K562 (cell line): ENCODE data around the gene BCL2L13. TPM values are rescaled to one million over a fixed set of nuclear protein-coding genes. Genes with fewer than 3 reads are reported as not detected.

Source experiments
- AFF4 ChIP-seq: sonication (generic); formaldehyde crosslinking; IDR thresholded peaks from 2 replicates; pipeline ENCODE4 v1.8.0; 2023; ENCODE audit warnings: mild to moderate bottlenecking, missing genetic modification reagents
- ATF4 ChIP-seq: fragments of 450-650 bp; formaldehyde crosslinking; IDR thresholded peaks from 2 replicates; pipeline ENCODE4 v1.4.0; 2022; ENCODE audit warnings: mild to moderate bottlenecking, moderate library complexity
- BRCA1 ChIP-seq, 2 experiments: fragments of 450-650 bp in 1 of 2; sonication (generic) in 1 of 2; formaldehyde crosslinking in 1 of 2; IDR thresholded peaks; 2 replicates each; pipeline versions ENCODE4 v1.5.0 to v1.6.1; 2017 to 2020; ENCODE audit warnings: mild to moderate bottlenecking in 1 of 2, missing genetic modification reagents in 1 of 2
- CBFA2T2 ChIP-seq: fragments of 450-650 bp; conservative IDR thresholded peaks from 2 replicates; pipeline ENCODE4 v1.6.1; 2017; ENCODE audit warnings: mild to moderate bottlenecking
- COPS2 ChIP-seq: fragments of 450-650 bp; conservative IDR thresholded peaks from 2 replicates; pipeline ENCODE4 v1.6.1; 2016; ENCODE audit warnings: mild to moderate bottlenecking, moderate library complexity
- CREM ChIP-seq: IDR thresholded peaks from 2 replicates; pipeline ENCODE4 v1.6.1; 2014; ENCODE audit warnings: antibody characterized with exemption, low read depth
- ELK1 ChIP-seq: sonication (generic); formaldehyde crosslinking; IDR thresholded peaks from 2 replicates; pipeline ENCODE4 v1.8.1; 2022; ENCODE audit warnings: missing genetic modification reagents
- ESRRB ChIP-seq: fragments of 250-450 bp; sonication (Bioruptor Pico); IDR thresholded peaks from 2 replicates; pipeline ENCODE4 v1.5.0; 2020; ENCODE audit warnings: mild to moderate bottlenecking, moderate library complexity, borderline replicate concordance
- EZH2 ChIP-seq: IDR thresholded peaks from 2 replicates; pipeline ENCODE4 v1.6.1; 2012; ENCODE audit warnings: low read depth, mild to moderate bottlenecking, inconsistent platforms, low read length, borderline replicate concordance
- FOXO4 ChIP-seq: fragments of 450-650 bp; formaldehyde crosslinking; IDR thresholded peaks from 2 replicates; pipeline ENCODE4 v1.4.0; 2020; ENCODE audit warnings: mild to moderate bottlenecking, moderate library complexity
- HNRNPUL1 ChIP-seq: fragments of 200-400 bp; formaldehyde crosslinking; IDR thresholded peaks from 2 replicates; pipeline ENCODE4 v1.6.1; 2017; ENCODE audit warnings: low read length
- KLF1 ChIP-seq: fragments of 450-650 bp; IDR thresholded peaks from 2 replicates; pipeline ENCODE4 v1.6.1; 2016; ENCODE audit warnings: missing genetic modification characterization, missing compliant biosample characterization
- MCM5 ChIP-seq: fragments of 450-650 bp; IDR thresholded peaks from 2 replicates; pipeline ENCODE4 v1.6.1; 2016; ENCODE audit warnings: low read depth
- NCOA1 ChIP-seq: fragments of 450-650 bp; IDR thresholded peaks from 2 replicates; pipeline ENCODE4 v1.6.1; 2016; ENCODE audit warnings: low read depth
- NFRKB ChIP-seq: fragments of 450-650 bp; IDR thresholded peaks from 2 replicates; pipeline ENCODE4 v1.6.1; 2016; ENCODE audit warnings: low read depth
- RFX7 ChIP-seq: fragments of 250-450 bp; sonication (Bioruptor Pico); IDR thresholded peaks from 2 replicates; pipeline ENCODE4 v1.5.1; 2021; ENCODE audit warnings: mild to moderate bottlenecking
- SMC3 ChIP-seq: conservative IDR thresholded peaks from 2 replicates; pipeline ENCODE4 v1.6.1; 2011; ENCODE audit warnings: low read depth, low read length, improper control_type of control experiment; ENCODE audit not compliant: insufficient read depth
- TCF15 ChIP-seq: fragments of 250-450 bp; sonication (Bioruptor Pico); IDR thresholded peaks from 2 replicates; pipeline ENCODE4 v1.8.0; 2022; ENCODE audit warnings: moderate library complexity, mild to moderate bottlenecking, inconsistent platforms
- TCF3 ChIP-seq: sonication (generic); formaldehyde crosslinking; IDR thresholded peaks from 2 replicates; pipeline ENCODE4 v1.4.0; 2020; ENCODE audit warnings: mild to moderate bottlenecking, missing genetic modification reagents
- YBX1 ChIP-seq: fragments of 450-650 bp; IDR thresholded peaks from 2 replicates; pipeline ENCODE4 v1.7.1; 2016; ENCODE audit warnings: mild to moderate bottlenecking
- ZFX ChIP-seq: sonication (generic); formaldehyde crosslinking; IDR thresholded peaks from 2 replicates; pipeline ENCODE4 v1.8.0; 2022; ENCODE audit warnings: mild to moderate bottlenecking, missing genetic modification reagents, moderate library complexity
- ZNF263 ChIP-seq: sonication (generic); formaldehyde crosslinking; IDR thresholded peaks from 2 replicates; pipeline ENCODE4 v1.8.0; 2022; ENCODE audit warnings: mild to moderate bottlenecking, missing genetic modification reagents, borderline replicate concordance
- ZNF77 ChIP-seq: fragments of 250-450 bp; sonication (Bioruptor Pico); IDR thresholded peaks from 2 replicates; pipeline ENCODE4 v1.5.0; 2020
- ZSCAN29 ChIP-seq: fragments of 450-650 bp; IDR thresholded peaks from 2 replicates; pipeline ENCODE4 v1.6.1; 2017
- polyA plus RNA-seq, 8 experiments: library from polyadenylated mRNA; depleted of rRNA in 4 of 8; stranded (reverse) in 5 of 8; unstranded in 3 of 8; fragments of >200 nt; fragmentation: Nextera tagmentation in 2 of 8; fragmentation: Illumina TruSeq in 1 of 8; extraction: Ambion mirVana in 2 of 8; extraction: Trizol in 1 of 8; gene quantifications; 2 replicates each; pipeline versions ENCODE4 v1.2.1 to v1.2.3, GENCODE V29; 2011 to 2014; ENCODE audit warnings: inconsistent platforms in 1 of 8, missing spikeins in 1 of 8
- total RNA-seq, 7 experiments: library from RNA; depleted of rRNA in 6 of 7; stranded (reverse); fragments of >200 nt in 6 of 7; fragmentation: Illumina TruSeq in 2 of 7; extraction: Trizol in 2 of 7; gene quantifications; 2 replicates each; pipeline versions ENCODE4 v1.2.1 to v1.2.3, GENCODE V29; 2011 to 2021; ENCODE audit warnings: low replicate concordance in 1 of 7

The BCL2L13 gene
- total and polyA plus RNA-seq, 9 of the 15 experiments (the other 6 are each of a cell fraction or from before 2014, with no cell fraction given) = 41.5 to 63.4 (median 56.5) TPM

GRCh38 chr22:17773606-17774205 is 135.1 kb downstream of the BCL2L13 start (continued):
- no peak for TF ChIP-seq ELK1
- 0 out of 2 replicates have a peak, but pooled peaks have one; percentile 17 for TF ChIP-seq ZNF263 (CRISPR knock-in tag)
- no peak for TF ChIP-seq AFF4 (CRISPR knock-in tag)
- no peak for TF ChIP-seq NFRKB
- TF ChIP-seq TCF3 (CRISPR knock-in tag) = no peak; the same call in 1 of the 2 replicates
- TF ChIP-seq KLF1 (tag) = no peak
- no peak for TF ChIP-seq CBFA2T2
- TF ChIP-seq ESRRB (CRISPR knock-in tag) = no peak
- TF ChIP-seq HNRNPUL1 = no peak
- no peak for TF ChIP-seq EZH2
- no peak for TF ChIP-seq ZNF77 (CRISPR knock-in tag)
- TF ChIP-seq ATF4 (CRISPR knock-in tag) = no peak
- no peak for TF ChIP-seq RFX7 (CRISPR knock-in tag)
- TF ChIP-seq ZSCAN29 = no peak
- TF ChIP-seq SMC3 = no peak
- TF ChIP-seq ZFX = no peak; the same call in 1 of the 2 replicates
- TF ChIP-seq CREM = no peak; the same call in 1 of the 2 replicates
- TF ChIP-seq TCF15 = no peak
- no peak for TF ChIP-seq COPS2
- no peak for TF ChIP-seq MCM5
- no peak for TF ChIP-seq FOXO4
- no peak for TF ChIP-seq YBX1
- no peak for TF ChIP-seq BRCA1 (IDR thresholded peaks at IDR 0.05)
- no peak for TF ChIP-seq BRCA1 (CRISPR knock-in tag; IDR thresholded peaks at IDR 0.05)
- no peak for TF ChIP-seq NCOA1
